ENCODE results near the gene FAM210B.

The FAM210B gene

GRCh38 chr20:56382696-56383095 lies 23.9 kb downstream of the FAM210B start:
- Histone ChIP-seq H4K20me1 (ENCODE audit: insufficient read depth, low read length) (no peaks in the 10 kb centered on the region), H3K9me2 (replicated peaks; ENCODE audit: insufficient read depth, low read length) (no peaks in the 10 kb centered on the region), H3K4me2 (ENCODE audit: low read depth, low read length) (no peak overlapping the region), H3K9ac (ENCODE audit: low read length) (no peak overlapping the region), H3K27ac (ENCODE audit: low read length) (no peak overlapping the region), H3K36me3 (replicated peaks; ENCODE audit: insufficient read depth, low read length) (peaks cover 25% of the 10 kb centered on the region), H3K27me3 (replicated peaks; ENCODE audit: insufficient read depth, low read length) (no peaks in the 10 kb centered on the region), H3K9me3 (replicated peaks; ENCODE audit: insufficient read depth, low read length) (no peaks in the 10 kb centered on the region), H2AFZ (ENCODE audit: low read length) (no peak overlapping the region), H3K79me2 (ENCODE audit: low read length) (peaks cover 74% of the 10 kb centered on the region), H3K4me1 (ENCODE audit: low read length) (no peaks in the 10 kb centered on the region), H3K4me3 (ENCODE audit: low read length) (no peak overlapping the region), H3F3A (ENCODE audit: insufficient read depth, low read length) (no peaks in the 10 kb centered on the region)
- TF ChIP-seq EZH2 (optimal IDR thresholded peaks at IDR 0.05; ENCODE audit: low read depth, low read length) (no peak), CTCF (IDR thresholded peaks at IDR 0.05; ENCODE audit: low read length) (no peak), EZH2phosphoT487 (IDR thresholded peaks at IDR 0.05; ENCODE audit: low read length) (no peak)
- DNase-seq, result no peak

- H3F3A ChIP-seq (ENCODE audit: insufficient read depth, low read length), result no peaks in the 10 kb centered on the region
- no peak for DNase-seq
- H3K36me3 ChIP-seq (replicated peaks; ENCODE audit: insufficient read depth, low read length), result peaks cover 20% of the 10 kb centered on the region
- H3K9me2 ChIP-seq (replicated peaks; ENCODE audit: insufficient read depth, low read length), result no peaks in the 10 kb centered on the region
- H3K9ac ChIP-seq (ENCODE audit: low read length), result no peak overlapping the region
- no peaks in the 10 kb centered on the region for H3K27me3 ChIP-seq (replicated peaks; ENCODE audit: insufficient read depth, low read length)
- H3K4me2 ChIP-seq (ENCODE audit: low read depth, low read length), result no peak overlapping the region
- H3K9me3 ChIP-seq (replicated peaks; ENCODE audit: insufficient read depth, low read length), result no peaks in the 10 kb centered on the region
- no peak overlapping the region for H3K4me3 ChIP-seq (ENCODE audit: low read length)
- TF ChIP-seq EZH2phosphoT487 (IDR thresholded peaks at IDR 0.05; ENCODE audit: low read length), result no peak
- TF ChIP-seq CTCF (IDR thresholded peaks at IDR 0.05; ENCODE audit: low read length), result no peak
- no peak for TF ChIP-seq EZH2 (optimal IDR thresholded peaks at IDR 0.05; ENCODE audit: low read depth, low read length)
- H4K20me1 ChIP-seq (ENCODE audit: insufficient read depth, low read length), result no peaks in the 10 kb centered on the region
- H2AFZ ChIP-seq (ENCODE audit: low read length), result no peak overlapping the region
- no peak overlapping the region for H3K27ac ChIP-seq (ENCODE audit: low read length)
- H3K4me1 ChIP-seq (ENCODE audit: low read length), result no peaks in the 10 kb centered on the region
- peaks cover 74% of the 10 kb centered on the region for H3K79me2 ChIP-seq (ENCODE audit: low read length)
Measured at GRCh38 chr20:56383334-56383733, 24.6 kb downstream of the FAM210B start.

- DNase-seq, result no peak
- TF ChIP-seq EZH2phosphoT487 (IDR thresholded peaks at IDR 0.05; ENCODE audit: low read length), result no peak
- TF ChIP-seq CTCF (IDR thresholded peaks at IDR 0.05; ENCODE audit: low read length), result no peak
- no peak for TF ChIP-seq EZH2 (optimal IDR thresholded peaks at IDR 0.05; ENCODE audit: low read depth, low read length)
- peaks cover 12% of the 10 kb centered on the region; the same call in 1 of the 2 replicates for H3K36me3 ChIP-seq (replicated peaks; ENCODE audit: insufficient read depth, low read length)
Measured at GRCh38 chr20:56385130-56385529, 26.4 kb downstream of the FAM210B start.

More at GRCh38 chr20:56385130-56385529, 26.4 kb downstream of the FAM210B start:
- H3K4me1 ChIP-seq (ENCODE audit: low read length), result no peaks in the 10 kb centered on the region
- H3K9ac ChIP-seq (ENCODE audit: low read length), result no peak overlapping the region
- no peak overlapping the region for H3K27ac ChIP-seq (ENCODE audit: low read length)
- H2AFZ ChIP-seq (ENCODE audit: low read length), result no peak overlapping the region
- H3K79me2 ChIP-seq (ENCODE audit: low read length), result peaks cover 78% of the 10 kb centered on the region
- no peaks in the 10 kb centered on the region for H4K20me1 ChIP-seq (ENCODE audit: insufficient read depth, low read length)
- H3K9me3 ChIP-seq (replicated peaks; ENCODE audit: insufficient read depth, low read length), result no peaks in the 10 kb centered on the region
- no peak overlapping the region for H3K4me2 ChIP-seq (ENCODE audit: low read depth, low read length)
- H3K9me2 ChIP-seq (replicated peaks; ENCODE audit: insufficient read depth, low read length), result no peaks in the 10 kb centered on the region
- no peak overlapping the region for H3K4me3 ChIP-seq (ENCODE audit: low read length)
- H3F3A ChIP-seq (ENCODE audit: insufficient read depth, low read length), result no peaks in the 10 kb centered on the region
- no peaks in the 10 kb centered on the region for H3K27me3 ChIP-seq (replicated peaks; ENCODE audit: insufficient read depth, low read length)
